GM12878 (cell line): ENCODE measurements around the gene CYSRT1.

Source experiments
- FOXK2 ChIP-seq: fragments of 450-650 bp; IDR thresholded peaks from 2 replicates; pipeline ENCODE4 v1.6.1; 2017; ENCODE audit warnings: mild to moderate bottlenecking, moderate library complexity
- MXI1 ChIP-seq: fragments of 150-350 bp; IDR thresholded peaks from 2 replicates; pipeline ENCODE4 v1.6.1; 2011; ENCODE audit warnings: low read depth, mild to moderate bottlenecking, inconsistent platforms, low read length, improper control_type of control experiment
- MYC ChIP-seq: IDR thresholded peaks from 2 replicates; pipeline ENCODE4 v1.6.1; 2011; ENCODE audit warnings: mild to moderate bottlenecking, low read length, moderate library complexity, inconsistent platforms; ENCODE audit not compliant: insufficient read depth, insufficient replicate concordance, insufficient read length, severe bottlenecking
- NR2C2 ChIP-seq: IDR thresholded peaks from 2 replicates; pipeline ENCODE4 v1.6.1; 2011; ENCODE audit warnings: borderline replicate concordance, low read depth; ENCODE audit not compliant: control insufficient read depth, insufficient read length
- POLR2A ChIP-seq: IDR thresholded peaks from 2 replicates; pipeline ENCODE4 v1.6.1; 2011; ENCODE audit warnings: low read depth, mild to moderate bottlenecking, low read length
- POLR2AphosphoS5 ChIP-seq: IDR thresholded peaks from 2 replicates; pipeline ENCODE4 v1.6.1; 2011; ENCODE audit warnings: mild to moderate bottlenecking, low read length, inconsistent platforms
- SMAD1 ChIP-seq: fragments of 450-650 bp; IDR thresholded peaks from 2 replicates; pipeline ENCODE4 v1.6.1; 2018; ENCODE audit warnings: mild to moderate bottlenecking, low read depth; ENCODE audit not compliant: partially characterized antibody
- STAT3 ChIP-seq: IDR thresholded peaks from 2 replicates; pipeline ENCODE4 v1.6.1; 2011; ENCODE audit warnings: low read depth, low read length, improper control_type of control experiment
- WRNIP1 ChIP-seq: IDR thresholded peaks from 2 replicates; pipeline ENCODE4 v1.6.1; 2011; ENCODE audit warnings: low read depth, low read length, improper control_type of control experiment, borderline replicate concordance
- TF ChIP-seq, protein P1 (sequence below), 3 experiments: IDR thresholded peaks in 2 of 3; conservative IDR thresholded peaks in 1 of 3; 2 replicates each; pipeline ENCODE4 v1.5.1; 2011; ENCODE audit warnings: low read depth in 3 of 3, low read length in 3 of 3, mild to moderate bottlenecking in 3 of 3, control low read depth in 2 of 3, moderate library complexity in 2 of 3, inconsistent platforms in 1 of 3, mixed read lengths in 1 of 3; ENCODE audit not compliant: control insufficient read depth in 2 of 3, insufficient read depth in 1 of 3; ENCODE audit errors: extremely low read depth in 1 of 3
- TF ChIP-seq, protein P2 (sequence below): IDR thresholded peaks from 2 replicates; pipeline ENCODE4 v1.6.1; 2011; ENCODE audit warnings: low read depth, mild to moderate bottlenecking, low read length, moderate library complexity, borderline replicate concordance; ENCODE audit errors: extremely low read depth
- TF ChIP-seq, protein P3 (sequence below): IDR thresholded peaks from 2 replicates; pipeline ENCODE4 v1.6.1; 2012; ENCODE audit warnings: mild to moderate bottlenecking, low read depth, low read length
- TF ChIP-seq, protein P4 (sequence below): IDR thresholded peaks from 2 replicates; pipeline ENCODE4 v1.6.1; 2012; ENCODE audit warnings: low read depth, low read length, improper control_type of control experiment

DNA sequence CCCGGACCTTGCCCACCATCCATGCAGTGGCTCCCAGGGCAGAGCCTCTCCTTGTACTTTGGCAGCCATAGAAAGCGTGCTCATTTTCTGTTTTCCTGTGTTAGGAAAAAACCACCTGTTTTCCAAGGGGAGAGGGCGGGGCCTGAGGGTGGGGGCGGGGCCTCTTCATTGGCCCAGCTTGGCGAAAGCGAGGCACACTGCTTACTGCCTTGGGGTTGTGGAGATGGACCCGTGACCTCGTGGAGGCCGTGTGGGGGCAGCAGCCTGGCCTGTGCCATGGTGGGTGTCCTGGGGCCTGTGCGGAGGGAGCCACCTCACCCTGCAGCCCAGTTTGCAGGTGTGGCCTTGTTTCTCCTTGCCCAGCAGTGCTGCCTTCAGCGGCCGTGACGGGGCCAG, 48.1 kb downstream of the CYSRT1 start:
- no peak for TF ChIP-seq NR2C2
- TF ChIP-seq, protein P1, sequence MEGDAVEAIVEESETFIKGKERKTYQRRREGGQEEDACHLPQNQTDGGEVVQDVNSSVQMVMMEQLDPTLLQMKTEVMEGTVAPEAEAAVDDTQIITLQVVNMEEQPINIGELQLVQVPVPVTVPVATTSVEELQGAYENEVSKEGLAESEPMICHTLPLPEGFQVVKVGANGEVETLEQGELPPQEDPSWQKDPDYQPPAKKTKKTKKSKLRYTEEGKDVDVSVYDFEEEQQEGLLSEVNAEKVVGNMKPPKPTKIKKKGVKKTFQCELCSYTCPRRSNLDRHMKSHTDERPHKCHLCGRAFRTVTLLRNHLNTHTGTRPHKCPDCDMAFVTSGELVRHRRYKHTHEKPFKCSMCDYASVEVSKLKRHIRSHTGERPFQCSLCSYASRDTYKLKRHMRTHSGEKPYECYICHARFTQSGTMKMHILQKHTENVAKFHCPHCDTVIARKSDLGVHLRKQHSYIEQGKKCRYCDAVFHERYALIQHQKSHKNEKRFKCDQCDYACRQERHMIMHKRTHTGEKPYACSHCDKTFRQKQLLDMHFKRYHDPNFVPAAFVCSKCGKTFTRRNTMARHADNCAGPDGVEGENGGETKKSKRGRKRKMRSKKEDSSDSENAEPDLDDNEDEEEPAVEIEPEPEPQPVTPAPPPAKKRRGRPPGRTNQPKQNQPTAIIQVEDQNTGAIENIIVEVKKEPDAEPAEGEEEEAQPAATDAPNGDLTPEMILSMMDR (IDR thresholded peaks at IDR 0.05 in 2 of 3, conservative IDR thresholded peaks at IDR 0.05 in 1 of 3; ENCODE audit: control insufficient read depth in 2 of 3, extremely low read depth in 1 of 3, insufficient read depth in 1 of 3, low read depth in 3 of 3, low read length in 3 of 3): no peak
- no peak for TF ChIP-seq MYC
- no peak for TF ChIP-seq SMAD1
- TF ChIP-seq, protein P2, sequence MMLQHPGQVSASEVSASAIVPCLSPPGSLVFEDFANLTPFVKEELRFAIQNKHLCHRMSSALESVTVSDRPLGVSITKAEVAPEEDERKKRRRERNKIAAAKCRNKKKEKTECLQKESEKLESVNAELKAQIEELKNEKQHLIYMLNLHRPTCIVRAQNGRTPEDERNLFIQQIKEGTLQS: no peak
- TF ChIP-seq, protein P3, sequence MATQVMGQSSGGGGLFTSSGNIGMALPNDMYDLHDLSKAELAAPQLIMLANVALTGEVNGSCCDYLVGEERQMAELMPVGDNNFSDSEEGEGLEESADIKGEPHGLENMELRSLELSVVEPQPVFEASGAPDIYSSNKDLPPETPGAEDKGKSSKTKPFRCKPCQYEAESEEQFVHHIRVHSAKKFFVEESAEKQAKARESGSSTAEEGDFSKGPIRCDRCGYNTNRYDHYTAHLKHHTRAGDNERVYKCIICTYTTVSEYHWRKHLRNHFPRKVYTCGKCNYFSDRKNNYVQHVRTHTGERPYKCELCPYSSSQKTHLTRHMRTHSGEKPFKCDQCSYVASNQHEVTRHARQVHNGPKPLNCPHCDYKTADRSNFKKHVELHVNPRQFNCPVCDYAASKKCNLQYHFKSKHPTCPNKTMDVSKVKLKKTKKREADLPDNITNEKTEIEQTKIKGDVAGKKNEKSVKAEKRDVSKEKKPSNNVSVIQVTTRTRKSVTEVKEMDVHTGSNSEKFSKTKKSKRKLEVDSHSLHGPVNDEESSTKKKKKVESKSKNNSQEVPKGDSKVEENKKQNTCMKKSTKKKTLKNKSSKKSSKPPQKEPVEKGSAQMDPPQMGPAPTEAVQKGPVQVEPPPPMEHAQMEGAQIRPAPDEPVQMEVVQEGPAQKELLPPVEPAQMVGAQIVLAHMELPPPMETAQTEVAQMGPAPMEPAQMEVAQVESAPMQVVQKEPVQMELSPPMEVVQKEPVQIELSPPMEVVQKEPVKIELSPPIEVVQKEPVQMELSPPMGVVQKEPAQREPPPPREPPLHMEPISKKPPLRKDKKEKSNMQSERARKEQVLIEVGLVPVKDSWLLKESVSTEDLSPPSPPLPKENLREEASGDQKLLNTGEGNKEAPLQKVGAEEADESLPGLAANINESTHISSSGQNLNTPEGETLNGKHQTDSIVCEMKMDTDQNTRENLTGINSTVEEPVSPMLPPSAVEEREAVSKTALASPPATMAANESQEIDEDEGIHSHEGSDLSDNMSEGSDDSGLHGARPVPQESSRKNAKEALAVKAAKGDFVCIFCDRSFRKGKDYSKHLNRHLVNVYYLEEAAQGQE: no peak
- TF ChIP-seq MXI1: no peak
- TF ChIP-seq WRNIP1: no peak
- no peak for TF ChIP-seq POLR2A
- TF ChIP-seq POLR2AphosphoS5: no peak
- TF ChIP-seq, protein P4, sequence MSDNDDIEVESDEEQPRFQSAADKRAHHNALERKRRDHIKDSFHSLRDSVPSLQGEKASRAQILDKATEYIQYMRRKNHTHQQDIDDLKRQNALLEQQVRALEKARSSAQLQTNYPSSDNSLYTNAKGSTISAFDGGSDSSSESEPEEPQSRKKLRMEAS: no peak
- TF ChIP-seq FOXK2: no peak
- no peak for TF ChIP-seq STAT3
